H9 (cell line): ENCODE measurements around the gene TMEM209. TPM values are rescaled to one million over a fixed set of nuclear protein-coding genes. Genes with fewer than 3 reads are reported as not detected.

Experiments
- DNase-seq: peaks from one replicate; pipeline ENCODE4 v3.0.0-alpha.2; 2017
- H2AFZ ChIP-seq: one replicate; pipeline ENCODE4 v1.6.1; 2013; ENCODE audit warnings: mild to moderate bottlenecking, low read length, control low read depth, moderate library complexity
- H2AK5ac ChIP-seq: 2 replicates; pipeline ENCODE4 v1.6.1; 2013; ENCODE audit warnings: low read length, control low read depth, mixed read lengths; ENCODE audit not compliant: insufficient read length
- H2BK120ac ChIP-seq: one replicate; pipeline ENCODE4 v1.6.1; 2013; ENCODE audit warnings: low read depth, mild to moderate bottlenecking, low read length, control low read depth, inconsistent platforms; ENCODE audit not compliant: poor library complexity, severe bottlenecking
- H2BK12ac ChIP-seq: 2 replicates; pipeline ENCODE4 v1.6.1; 2013; ENCODE audit warnings: low read length, control low read depth, mixed read lengths, low read depth; ENCODE audit not compliant: insufficient read length
- H2BK15ac ChIP-seq: 2 replicates; pipeline ENCODE4 v1.6.1; 2013; ENCODE audit warnings: low read depth, low read length, control low read depth
- H2BK20ac ChIP-seq: one replicate; pipeline ENCODE4 v1.6.1; 2013; ENCODE audit warnings: low read depth, mild to moderate bottlenecking, low read length, control low read depth, inconsistent platforms; ENCODE audit not compliant: poor library complexity, severe bottlenecking
- H2BK5ac ChIP-seq: 2 replicates; pipeline ENCODE4 v1.6.1; 2013; ENCODE audit warnings: low read length, control low read depth, mixed read lengths; ENCODE audit not compliant: insufficient read length
- H3K14ac ChIP-seq: 2 replicates; pipeline ENCODE4 v1.6.1; 2013; ENCODE audit warnings: low read length, control low read depth; ENCODE audit not compliant: insufficient read depth
- H3K18ac ChIP-seq: 2 replicates; pipeline ENCODE4 v1.6.1; 2013; ENCODE audit warnings: low read depth, mild to moderate bottlenecking, mixed read lengths, low read length, control low read depth; ENCODE audit not compliant: insufficient read length
- H3K23ac ChIP-seq: 2 replicates; pipeline ENCODE4 v1.6.1; 2013; ENCODE audit warnings: low read length, control low read depth, mixed read lengths, low read depth; ENCODE audit not compliant: insufficient read length
- H3K23me2 ChIP-seq: 2 replicates; pipeline ENCODE4 v1.6.1; 2013; ENCODE audit warnings: low read depth, mild to moderate bottlenecking, mixed read lengths, low read length, control low read depth; ENCODE audit not compliant: insufficient read length, poor library complexity, severe bottlenecking
- H3K27ac ChIP-seq: 2 replicates; pipeline ENCODE4 v1.5.1; 2013; ENCODE audit warnings: low read length, control low read depth, mixed read lengths, low read depth; ENCODE audit not compliant: insufficient read length
- H3K27me3 ChIP-seq: 2 replicates; pipeline ENCODE4 v1.6.1; 2013; ENCODE audit warnings: low read length, control low read depth, inconsistent platforms; ENCODE audit not compliant: insufficient read depth
- H3K4ac ChIP-seq: 2 replicates; pipeline ENCODE4 v1.6.1; 2013; ENCODE audit warnings: low read depth, mild to moderate bottlenecking, control low read depth, inconsistent platforms, low read length, moderate library complexity
- H3K4me1 ChIP-seq: 2 replicates; pipeline ENCODE4 v1.6.1; 2013; ENCODE audit warnings: low read length, control low read depth, inconsistent platforms; ENCODE audit not compliant: insufficient read depth
- H3K4me2 ChIP-seq: 2 replicates; pipeline ENCODE4 v1.6.1; 2013; ENCODE audit warnings: low read length, control low read depth, mixed read lengths; ENCODE audit not compliant: insufficient read length, insufficient read depth
- H3K56ac ChIP-seq: 2 replicates; pipeline ENCODE4 v1.6.1; 2013; ENCODE audit warnings: low read depth, mild to moderate bottlenecking, mixed read lengths, low read length, control low read depth; ENCODE audit not compliant: insufficient read length
- H3K79me1 ChIP-seq: 2 replicates; pipeline ENCODE4 v1.6.1; 2013; ENCODE audit warnings: low read depth, mild to moderate bottlenecking, moderate library complexity, low read length, control low read depth, inconsistent platforms; ENCODE audit not compliant: insufficient read depth, poor library complexity, severe bottlenecking
- H3K79me2 ChIP-seq: 2 replicates; pipeline ENCODE4 v1.6.1; 2013; ENCODE audit warnings: low read length, control low read depth, inconsistent platforms; ENCODE audit not compliant: insufficient read depth
- H3K9ac ChIP-seq: 2 replicates; pipeline ENCODE4 v1.6.1; 2013; ENCODE audit warnings: low read length, control low read depth, mixed read lengths; ENCODE audit not compliant: insufficient read length; ENCODE audit errors: extremely low read depth
- H3K9me3 ChIP-seq: one replicate; pipeline ENCODE4 v1.6.1; 2013; ENCODE audit warnings: low read depth, low read length, inconsistent platforms; ENCODE audit not compliant: control insufficient read depth
- H3T11ph ChIP-seq: one replicate; pipeline ENCODE4 v1.6.1; 2013; ENCODE audit warnings: mild to moderate bottlenecking, low read length, control low read depth, inconsistent platforms
- H4K20me1 ChIP-seq: one replicate; pipeline ENCODE4 v1.6.1; 2013; ENCODE audit not compliant: control insufficient read depth, insufficient read length, insufficient read depth
- H4K5ac ChIP-seq: 2 replicates; pipeline ENCODE4 v1.6.1; 2013; ENCODE audit warnings: low read depth, mild to moderate bottlenecking, mixed read lengths, low read length, control low read depth; ENCODE audit not compliant: insufficient read length
- H4K8ac ChIP-seq: replicated peaks from 2 replicates; pipeline ENCODE4 v1.6.1; 2013; ENCODE audit warnings: low read length, control low read depth, mixed read lengths, low read depth; ENCODE audit not compliant: insufficient read length
- H4K91ac ChIP-seq: 2 replicates; pipeline ENCODE4 v1.6.1; 2013; ENCODE audit warnings: low read depth, mild to moderate bottlenecking, moderate library complexity, mixed read lengths, low read length, control low read depth; ENCODE audit not compliant: insufficient read length
- H3K27ac Mint-ChIP-seq, 3 experiments: 2 replicates in 2 of 3; 3 replicates in 1 of 3; pipeline ENCODE4 v1.8.0; 2020 to 2021; ENCODE audit warnings: mixed read lengths in 3 of 3, mild to moderate bottlenecking in 1 of 3, moderate library complexity in 1 of 3
- H3K27me3 Mint-ChIP-seq: 2 replicates; pipeline ENCODE4 v1.8.0; 2021; ENCODE audit warnings: low read depth, mild to moderate bottlenecking, moderate library complexity, mixed read lengths
- H3K36me3 Mint-ChIP-seq, 3 experiments: 2 replicates in 2 of 3; 3 replicates in 1 of 3; pipeline ENCODE4 v1.8.0; 2020 to 2021; ENCODE audit warnings: low read depth in 3 of 3, mixed read lengths in 3 of 3; ENCODE audit not compliant: insufficient read depth in 1 of 3
- H3K4me1 Mint-ChIP-seq, 2 experiments: 2 replicates each; pipeline ENCODE4 v1.8.0; 2020; ENCODE audit warnings: mixed read lengths in 2 of 2
- H3K4me3 Mint-ChIP-seq, 2 experiments: 2 replicates in 1 of 2; 3 replicates in 1 of 2; pipeline ENCODE4 v1.8.0; 2020 to 2021; ENCODE audit warnings: mild to moderate bottlenecking in 2 of 2, mixed read lengths in 2 of 2, moderate library complexity in 1 of 2
- H3K9me3 Mint-ChIP-seq, 2 experiments: 2 replicates in 1 of 2; 3 replicates in 1 of 2; pipeline ENCODE4 v1.8.0; 2020; ENCODE audit warnings: mild to moderate bottlenecking in 2 of 2, mixed read lengths in 2 of 2, moderate library complexity in 1 of 2
- WGBS: extraction: QIAGEN DNeasy Blood & Tissue Kit; methylation state at CpG from one replicate; pipeline ENCODE4 v1.1.7; 2013; ENCODE audit warnings: missing lambda C conversion rate, low lambda C conversion rate, mixed read lengths; ENCODE audit not compliant: insufficient read length; ENCODE audit errors: extremely low coverage; 5-methylcytosine and 5-hydroxymethylcytosine counted together
- total RNA-seq: library from RNA; stranded (reverse); gene quantifications from 2 replicates; pipeline ENCODE4 v1.2.1, GENCODE V29; 2021
- TF ChIP-seq, protein P1 (sequence below): fragments of 200-600 bp; sonication (generic); conservative IDR thresholded peaks from 3 replicates; pipeline ENCODE4 v1.8.0; 2021; ENCODE audit warnings: antibody characterized with exemption, mild to moderate bottlenecking

TMEM209 gene
- total RNA-seq, 1 experiment from 2014 or later: 30.8 TPM

- H3K56ac ChIP-seq: no peak overlapping the region
- H3K27me3 ChIP-seq: no peaks in the 10 kb centered on the region
- H3K27ac ChIP-seq: no peak overlapping the region
- no peak overlapping the region for H2BK5ac ChIP-seq
- H3K4ac ChIP-seq: no peak overlapping the region
- H4K8ac ChIP-seq: no peak overlapping the region
- H3K23me2 ChIP-seq: no peaks in the 10 kb centered on the region
- no peak overlapping the region for H3K18ac ChIP-seq
- no peak overlapping the region for H3K14ac ChIP-seq
- H2BK20ac ChIP-seq: no peak overlapping the region
- peaks cover 0 to 13% (median 0%) of the 10 kb centered on the region in 3 experiments; a peak in 2 of 7 replicates for H3K36me3 Mint-ChIP-seq
- H4K5ac ChIP-seq: no peak overlapping the region
- no peak overlapping the region for H2BK120ac ChIP-seq
- H3K27ac Mint-ChIP-seq: no peak overlapping the region
- H3K9me3 Mint-ChIP-seq: peaks cover 0 to 5% of the 10 kb centered on the region in 2 experiments; a peak in 3 of 5 replicates
- no peak overlapping the region for H2BK12ac ChIP-seq
- no peaks in the 10 kb centered on the region for H3K9me3 ChIP-seq
- no peaks in the 10 kb centered on the region for H4K20me1 ChIP-seq
- H3T11ph ChIP-seq: no peak overlapping the region
- TF ChIP-seq, protein P1, sequence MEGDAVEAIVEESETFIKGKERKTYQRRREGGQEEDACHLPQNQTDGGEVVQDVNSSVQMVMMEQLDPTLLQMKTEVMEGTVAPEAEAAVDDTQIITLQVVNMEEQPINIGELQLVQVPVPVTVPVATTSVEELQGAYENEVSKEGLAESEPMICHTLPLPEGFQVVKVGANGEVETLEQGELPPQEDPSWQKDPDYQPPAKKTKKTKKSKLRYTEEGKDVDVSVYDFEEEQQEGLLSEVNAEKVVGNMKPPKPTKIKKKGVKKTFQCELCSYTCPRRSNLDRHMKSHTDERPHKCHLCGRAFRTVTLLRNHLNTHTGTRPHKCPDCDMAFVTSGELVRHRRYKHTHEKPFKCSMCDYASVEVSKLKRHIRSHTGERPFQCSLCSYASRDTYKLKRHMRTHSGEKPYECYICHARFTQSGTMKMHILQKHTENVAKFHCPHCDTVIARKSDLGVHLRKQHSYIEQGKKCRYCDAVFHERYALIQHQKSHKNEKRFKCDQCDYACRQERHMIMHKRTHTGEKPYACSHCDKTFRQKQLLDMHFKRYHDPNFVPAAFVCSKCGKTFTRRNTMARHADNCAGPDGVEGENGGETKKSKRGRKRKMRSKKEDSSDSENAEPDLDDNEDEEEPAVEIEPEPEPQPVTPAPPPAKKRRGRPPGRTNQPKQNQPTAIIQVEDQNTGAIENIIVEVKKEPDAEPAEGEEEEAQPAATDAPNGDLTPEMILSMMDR: no peak
- no peaks in the 10 kb centered on the region for H3K4me1 ChIP-seq
- H2AK5ac ChIP-seq: no peak overlapping the region
- peaks cover 7 to 8% of the 10 kb centered on the region in 2 experiments; a peak in 2 of 4 replicates for H3K4me1 Mint-ChIP-seq
- no peak overlapping the region for H3K4me2 ChIP-seq
- H3K27me3 Mint-ChIP-seq: peaks cover 5% of the 10 kb centered on the region; the same call in 1 of the 2 replicates
- H3K79me2 ChIP-seq: no peaks in the 10 kb centered on the region
- H2AFZ ChIP-seq: no peak overlapping the region
- no peak overlapping the region for H2BK15ac ChIP-seq
- no peak for DNase-seq
- no peak overlapping the region for H4K91ac ChIP-seq
- H3K4me3 Mint-ChIP-seq: no peak overlapping the region
- no peaks in the 10 kb centered on the region for H3K79me1 ChIP-seq
- no CpG with 5 or more reads among the region's 4 CpGs for WGBS
- no peak overlapping the region for H3K9ac ChIP-seq
- no peak overlapping the region for H3K23ac ChIP-seq
Measured at GRCh38 chr7:130221746-130222145, 16.5 kb upstream of the TMEM209 start.
